ENCODE data around the gene RNF186. TPM values are rescaled to one million over a fixed set of nuclear protein-coding genes. Genes with fewer than 3 reads are reported as not detected.
A peak's percentile ranks its signal among the peaks of the same experiment; 100 is the strongest.

Gene RNF186
- total RNA-seq, 1 experiment from 2014 or later: 0.69 TPM

DNA sequence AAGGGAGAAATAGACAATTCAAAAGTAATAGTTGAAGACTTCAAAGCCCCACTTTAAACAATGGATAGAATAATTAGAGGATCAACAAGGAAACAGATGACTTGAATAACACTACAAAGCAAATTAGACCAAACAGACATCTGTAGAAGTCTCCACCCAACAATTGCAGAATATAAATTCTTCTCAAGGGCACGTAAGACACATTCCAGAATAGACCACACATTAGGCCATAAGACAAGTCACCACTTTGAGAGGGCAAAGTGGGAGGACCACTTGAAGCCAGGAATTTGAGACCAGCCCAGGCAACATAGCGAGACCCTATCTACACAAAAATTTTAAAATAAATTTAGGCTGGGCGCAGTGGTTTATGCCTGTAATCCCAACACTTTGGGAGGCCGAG is 20.5 kb upstream of the RNF186 start:
- no peaks in the 10 kb centered on the region for H3K4me1 ChIP-seq (ENCODE audit: insufficient read depth, low read length)
- no peak for DNase-seq
- H3K4me3 ChIP-seq (ENCODE audit: low read length): no peak overlapping the region
- H3K9me3 ChIP-seq (ENCODE audit: low read length): no peaks in the 10 kb centered on the region
- H3K36me3 ChIP-seq (ENCODE audit: low read depth, low read length): no peaks in the 10 kb centered on the region
- TF ChIP-seq EZH2 (IDR thresholded peaks at IDR 0.05; ENCODE audit: low read length, unreplicated experiment) (no peak), CTCF (conservative IDR thresholded peaks at IDR 0.05; ENCODE audit: low read depth, low read length) (no peak), EZH2phosphoT487 (IDR thresholded peaks at IDR 0.05; ENCODE audit: borderline replicate concordance, low read length) (no peak)
- no peak overlapping the region for H3K27ac ChIP-seq (ENCODE audit: low read length)
- no peaks in the 10 kb centered on the region for H3K27me3 ChIP-seq (ENCODE audit: low read length)
- ChIA-PET CTCF (no interaction called here), POLR2A (ENCODE audit: unreplicated experiment) (no interaction called here)
- H2AFZ ChIP-seq (ENCODE audit: low read length): no peak overlapping the region
- intact Hi-C loops (cut with micrococcal nuclease): no loop called here
- no peak overlapping the region for H3K4me2 ChIP-seq (ENCODE audit: low read length)
- BruUV-seq (replicated peaks): no TSS peak
- no peaks in the 10 kb centered on the region for H4K20me1 ChIP-seq (ENCODE audit: low read length)
- no peaks in the 10 kb centered on the region for H3K9me2 ChIP-seq (replicated peaks; ENCODE audit: low read length)
- no peaks in the 10 kb centered on the region for H3K79me2 ChIP-seq (ENCODE audit: low read length)
- H3K9ac ChIP-seq (ENCODE audit: low read length): no peak overlapping the region
- no peak for ATAC-seq
- H3F3A ChIP-seq (ENCODE audit: low read length, unreplicated experiment): no peaks in the 10 kb centered on the region

GRCh38 chr1:19831441-19831840 is 16.4 kb upstream of the RNF186 start:
- H3K9me2 ChIP-seq (replicated peaks; ENCODE audit: low read length): no peaks in the 10 kb centered on the region
- H2AFZ ChIP-seq (ENCODE audit: low read length): no peak overlapping the region
- H3K79me2 ChIP-seq (ENCODE audit: low read length): no peaks in the 10 kb centered on the region
- no peaks in the 10 kb centered on the region for H3F3A ChIP-seq (ENCODE audit: low read length, unreplicated experiment)
- H3K4me2 ChIP-seq (ENCODE audit: low read length): no peak overlapping the region
- ChIA-PET POLR2A (ENCODE audit: unreplicated experiment) (no interaction called here), CTCF (no interaction called here)
- TF ChIP-seq EZH2phosphoT487 (IDR thresholded peaks at IDR 0.05; ENCODE audit: borderline replicate concordance, low read length) (no peak), EZH2 (IDR thresholded peaks at IDR 0.05; ENCODE audit: low read length, unreplicated experiment) (no peak), CTCF (conservative IDR thresholded peaks at IDR 0.05; ENCODE audit: low read depth, low read length) (no peak)
- DNase-seq: no peak
- no peak overlapping the region for H3K9ac ChIP-seq (ENCODE audit: low read length)
- ATAC-seq: no peak
- H3K9me3 ChIP-seq (ENCODE audit: low read length): no peaks in the 10 kb centered on the region
- intact Hi-C loops (cut with micrococcal nuclease): no loop called here
- H3K4me1 ChIP-seq (ENCODE audit: insufficient read depth, low read length): no peaks in the 10 kb centered on the region
- BruUV-seq (replicated peaks): no TSS peak
- H3K36me3 ChIP-seq (ENCODE audit: low read depth, low read length): no peaks in the 10 kb centered on the region
- H3K27ac ChIP-seq (ENCODE audit: low read length): no peak overlapping the region
- no peaks in the 10 kb centered on the region for H3K27me3 ChIP-seq (ENCODE audit: low read length)
- no peaks in the 10 kb centered on the region for H4K20me1 ChIP-seq (ENCODE audit: low read length)
- H3K4me3 ChIP-seq (ENCODE audit: low read length): no peak overlapping the region

- no peak overlapping the region for H3K27ac ChIP-seq (ENCODE audit: low read length)
- no peaks in the 10 kb centered on the region for H3K27me3 ChIP-seq (ENCODE audit: low read length)
- intact Hi-C loops (cut with micrococcal nuclease): no loop called here
- no peaks in the 10 kb centered on the region for H3K9me3 ChIP-seq (ENCODE audit: low read length)
- TF ChIP-seq CTCF (conservative IDR thresholded peaks at IDR 0.05; ENCODE audit: low read depth, low read length) (no peak), EZH2phosphoT487 (IDR thresholded peaks at IDR 0.05; ENCODE audit: borderline replicate concordance, low read length) (no peak), EZH2 (IDR thresholded peaks at IDR 0.05; ENCODE audit: low read length, unreplicated experiment) (no peak)
- ATAC-seq (peak; percentile 22), DNase-seq (peak; percentile 46)
- CTCF ChIA-PET: no interaction called here
- POLR2A ChIA-PET (ENCODE audit: unreplicated experiment): no interaction called here
- no peaks in the 10 kb centered on the region for H3F3A ChIP-seq (ENCODE audit: low read length, unreplicated experiment)
- no peak overlapping the region for H3K9ac ChIP-seq (ENCODE audit: low read length)
- H4K20me1 ChIP-seq (ENCODE audit: low read length): no peaks in the 10 kb centered on the region
- H3K4me1 ChIP-seq (ENCODE audit: insufficient read depth, low read length): no peaks in the 10 kb centered on the region
- H3K36me3 ChIP-seq (ENCODE audit: low read depth, low read length): no peaks in the 10 kb centered on the region
- no peaks in the 10 kb centered on the region for H3K9me2 ChIP-seq (replicated peaks; ENCODE audit: low read length)
- H3K79me2 ChIP-seq (ENCODE audit: low read length): no peaks in the 10 kb centered on the region
- no peak overlapping the region for H2AFZ ChIP-seq (ENCODE audit: low read length)
- H3K4me3 ChIP-seq (ENCODE audit: low read length): no peak overlapping the region
- H3K4me2 ChIP-seq (ENCODE audit: low read length): no peak overlapping the region
- no TSS peak for BruUV-seq (replicated peaks)
Observed at GRCh38 chr1:19828546-19828945, 13.5 kb upstream of the RNF186 start.

Measured in PC-3 (cell line).